PC-9 (cell line): ENCODE measurements around the gene ATP2C2. TPM values are rescaled to one million over a fixed set of nuclear protein-coding genes. Genes with fewer than 3 reads are reported as not detected.

Source experiments
- BruUV-seq: library from RNA; stranded (reverse); fragments of 400-500 nt; replicated peaks from 2 replicates; lab custom pipeline; 2021; lab: Mats Ljungman, UMichigan
- CTCF ChIA-PET: fragments of 300-600 bp; sonication (Branson Sonifier 250); formaldehyde crosslinking; loops from one replicate; lab custom pipeline; 2022; ENCODE audit warnings: antibody characterized with exemption; lab: Charles Lee
- POLR2A ChIA-PET: fragments of 300-600 bp; sonication (Branson Sonifier 250); formaldehyde crosslinking; loops from one replicate; lab custom pipeline; 2022; ENCODE audit warnings: antibody characterized with exemption; ENCODE audit not compliant: unreplicated experiment; lab: Charles Lee
- DNase-seq, 2 experiments: peaks; one replicate each; pipeline versions ENCODE4 v3.0.0 to v3.0.0-alpha.2; 2015 to 2022; ENCODE audit warnings: mixed read lengths in 1 of 2
- H2AFZ ChIP-seq: fragments of 200-600 bp; sonication (generic); 2 replicates; pipeline ENCODE4 v1.8.1; 2017; ENCODE audit warnings: antibody characterized with exemption
- H3F3A ChIP-seq: fragments of 200-600 bp; sonication (generic); 2 replicates; pipeline ENCODE4 v1.8.1; 2017; ENCODE audit warnings: antibody characterized with exemption, mild to moderate bottlenecking, low read depth; ENCODE audit not compliant: insufficient read depth
- H3K27ac ChIP-seq: fragments of 200-600 bp; sonication (generic); 2 replicates; pipeline ENCODE4 v1.6.1; 2016; ENCODE audit warnings: mixed run types
- H3K27me3 ChIP-seq: fragments of 200-600 bp; sonication (generic); 2 replicates; pipeline ENCODE4 v1.6.1; 2016; ENCODE audit warnings: low read depth, mixed run types; ENCODE audit not compliant: insufficient read depth
- H3K36me3 ChIP-seq: fragments of 200-600 bp; sonication (generic); 2 replicates; pipeline ENCODE4 v1.6.1; 2016; ENCODE audit warnings: low read depth, mixed run types
- H3K4me1 ChIP-seq: fragments of 200-600 bp; sonication (generic); replicated peaks from 2 replicates; pipeline ENCODE4 v1.6.1; 2016; ENCODE audit warnings: mixed run types; ENCODE audit not compliant: insufficient read depth
- H3K4me2 ChIP-seq: fragments of 200-600 bp; sonication (generic); 2 replicates; pipeline ENCODE4 v1.6.1; 2017; ENCODE audit warnings: mixed run types
- H3K4me3 ChIP-seq: fragments of 200-600 bp; sonication (generic); 2 replicates; pipeline ENCODE4 v1.6.1; 2016; ENCODE audit warnings: mixed run types
- H3K79me2 ChIP-seq: fragments of 200-600 bp; sonication (generic); 2 replicates; pipeline ENCODE4 v1.6.1; 2017; ENCODE audit warnings: low read depth, mixed run types
- H3K9me2 ChIP-seq: fragments of 200-600 bp; sonication (generic); 2 replicates; pipeline ENCODE4 v1.8.1; 2017; ENCODE audit warnings: mild to moderate bottlenecking; ENCODE audit not compliant: insufficient read depth
- H3K9me3 ChIP-seq: fragments of 200-600 bp; sonication (generic); 2 replicates; pipeline ENCODE4 v1.8.1; 2016; ENCODE audit warnings: low read depth; ENCODE audit not compliant: insufficient read depth
- H4K20me1 ChIP-seq: fragments of 200-600 bp; sonication (generic); 2 replicates; pipeline ENCODE4 v1.8.1; 2017; ENCODE audit not compliant: insufficient read depth
- EZH2 ChIP-seq: fragments of 200-600 bp; sonication (generic); IDR thresholded peaks from 2 replicates; pipeline ENCODE4 v1.8.0; 2017; ENCODE audit warnings: antibody characterized with exemption, low read depth
- intact Hi-C: fragments of 100-400 bp; cut with micrococcal nuclease; formaldehyde crosslinking; loops from one replicate; pipeline ENCODE4 v1.10.0; 2022; ENCODE audit not compliant: unreplicated experiment
- total RNA-seq: library from RNA; stranded (reverse); gene quantifications from 2 replicates; pipeline ENCODE4 v1.2.3, GENCODE V29; 2021
- TF ChIP-seq, protein P1 (sequence below): fragments of 200-600 bp; sonication (generic); conservative IDR thresholded peaks from 2 replicates; pipeline ENCODE4 v1.6.1; 2017; ENCODE audit warnings: mixed run types, antibody characterized with exemption, mild to moderate bottlenecking, moderate library complexity

The ATP2C2 gene
- total RNA-seq, 1 experiment from 2014 or later = 17.2 TPM

DNA sequence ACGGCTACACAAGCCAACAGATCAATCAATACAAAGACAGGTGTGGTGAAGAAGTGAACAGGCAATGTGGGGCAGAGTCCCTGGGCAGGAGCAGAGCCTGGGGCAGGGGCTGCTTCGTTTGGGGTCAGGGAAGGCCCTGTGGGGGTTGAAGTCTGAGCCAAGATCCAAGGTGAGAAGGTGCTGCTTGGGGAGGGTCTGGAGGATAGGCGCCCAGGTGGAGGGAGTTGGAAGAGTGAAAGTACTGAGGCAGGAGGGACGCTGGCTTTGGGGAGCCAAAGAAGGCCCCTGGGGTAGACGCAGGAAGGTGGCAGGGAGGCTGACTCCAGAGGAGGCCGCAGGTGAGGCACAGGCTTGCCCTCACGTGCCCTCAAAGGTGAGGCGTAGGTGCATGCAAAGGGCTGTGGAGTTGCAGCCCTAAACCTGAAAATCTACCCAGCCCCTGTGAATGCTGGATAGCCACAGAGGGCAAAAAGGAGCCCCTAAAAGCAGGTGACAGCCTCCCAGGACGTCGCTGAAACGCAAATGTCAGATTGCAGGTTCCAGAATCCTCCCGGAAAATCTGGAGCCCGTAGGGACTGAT is 40.3 kb upstream of the ATP2C2 start:
- no peak overlapping the region for H3K4me3 ChIP-seq
- peaks cover 7% of the 10 kb centered on the region; the same call in 1 of the 2 replicates for H3F3A ChIP-seq
- H3K9me2 ChIP-seq = no peaks in the 10 kb centered on the region
- no peak overlapping the region for H2AFZ ChIP-seq
- no peak for TF ChIP-seq EZH2
- TF ChIP-seq, protein P1, sequence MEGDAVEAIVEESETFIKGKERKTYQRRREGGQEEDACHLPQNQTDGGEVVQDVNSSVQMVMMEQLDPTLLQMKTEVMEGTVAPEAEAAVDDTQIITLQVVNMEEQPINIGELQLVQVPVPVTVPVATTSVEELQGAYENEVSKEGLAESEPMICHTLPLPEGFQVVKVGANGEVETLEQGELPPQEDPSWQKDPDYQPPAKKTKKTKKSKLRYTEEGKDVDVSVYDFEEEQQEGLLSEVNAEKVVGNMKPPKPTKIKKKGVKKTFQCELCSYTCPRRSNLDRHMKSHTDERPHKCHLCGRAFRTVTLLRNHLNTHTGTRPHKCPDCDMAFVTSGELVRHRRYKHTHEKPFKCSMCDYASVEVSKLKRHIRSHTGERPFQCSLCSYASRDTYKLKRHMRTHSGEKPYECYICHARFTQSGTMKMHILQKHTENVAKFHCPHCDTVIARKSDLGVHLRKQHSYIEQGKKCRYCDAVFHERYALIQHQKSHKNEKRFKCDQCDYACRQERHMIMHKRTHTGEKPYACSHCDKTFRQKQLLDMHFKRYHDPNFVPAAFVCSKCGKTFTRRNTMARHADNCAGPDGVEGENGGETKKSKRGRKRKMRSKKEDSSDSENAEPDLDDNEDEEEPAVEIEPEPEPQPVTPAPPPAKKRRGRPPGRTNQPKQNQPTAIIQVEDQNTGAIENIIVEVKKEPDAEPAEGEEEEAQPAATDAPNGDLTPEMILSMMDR = no peak
- DNase-seq = no peak
- no peaks in the 10 kb centered on the region for H3K79me2 ChIP-seq
- H3K4me2 ChIP-seq = no peak overlapping the region
- no peak overlapping the region for H3K27ac ChIP-seq
- H3K9me3 ChIP-seq = no peaks in the 10 kb centered on the region
- no peaks in the 10 kb centered on the region for H3K36me3 ChIP-seq
- H3K4me1 ChIP-seq = no peaks in the 10 kb centered on the region
- H4K20me1 ChIP-seq = no peaks in the 10 kb centered on the region
- no TSS peak for BruUV-seq
- POLR2A ChIA-PET = no interaction called here
- CTCF ChIA-PET = no interaction called here
- H3K27me3 ChIP-seq = no peaks in the 10 kb centered on the region; the same call in 1 of the 2 replicates
- intact Hi-C loops = no loop called here

DNA sequence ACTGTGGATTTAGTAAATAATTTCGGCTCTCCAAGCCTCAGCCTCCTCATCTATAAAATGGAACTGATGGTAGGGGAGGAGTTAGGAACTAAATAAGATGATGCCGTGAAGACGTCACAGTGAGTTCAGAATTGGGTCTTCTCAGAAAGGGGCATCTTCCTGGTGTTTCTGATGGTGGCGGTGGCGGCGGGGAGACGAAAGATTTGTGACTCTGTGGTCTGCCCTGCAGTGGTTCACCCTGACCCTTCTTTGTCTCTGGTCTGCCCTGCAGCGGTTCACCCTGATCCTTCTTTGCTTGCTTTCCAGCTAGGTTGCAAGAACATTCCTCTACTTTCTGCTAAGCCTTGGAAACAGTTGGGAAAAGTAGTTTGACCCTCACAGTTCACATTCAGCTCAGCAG is 39.3 kb upstream of the ATP2C2 start:
- no TSS peak for BruUV-seq
- Histone ChIP-seq H3K9me2 (no peaks in the 10 kb centered on the region), H3K27me3 (no peaks in the 10 kb centered on the region; the same call in 1 of the 2 replicates), H3K9me3 (no peaks in the 10 kb centered on the region), H2AFZ (no peak overlapping the region), H3K4me1 (no peaks in the 10 kb centered on the region), H3K4me3 (no peak overlapping the region), H3F3A (no peaks in the 10 kb centered on the region), H3K36me3 (no peaks in the 10 kb centered on the region), H3K79me2 (no peaks in the 10 kb centered on the region), H3K27ac (no peak overlapping the region), H4K20me1 (no peaks in the 10 kb centered on the region), H3K4me2 (no peak overlapping the region)
- no peak for DNase-seq
- intact Hi-C loops = no loop called here
- TF ChIP-seq, protein P1 = no peak
- no peak for TF ChIP-seq EZH2
- CTCF ChIA-PET = no interaction called here
- POLR2A ChIA-PET = no interaction called here

DNA sequence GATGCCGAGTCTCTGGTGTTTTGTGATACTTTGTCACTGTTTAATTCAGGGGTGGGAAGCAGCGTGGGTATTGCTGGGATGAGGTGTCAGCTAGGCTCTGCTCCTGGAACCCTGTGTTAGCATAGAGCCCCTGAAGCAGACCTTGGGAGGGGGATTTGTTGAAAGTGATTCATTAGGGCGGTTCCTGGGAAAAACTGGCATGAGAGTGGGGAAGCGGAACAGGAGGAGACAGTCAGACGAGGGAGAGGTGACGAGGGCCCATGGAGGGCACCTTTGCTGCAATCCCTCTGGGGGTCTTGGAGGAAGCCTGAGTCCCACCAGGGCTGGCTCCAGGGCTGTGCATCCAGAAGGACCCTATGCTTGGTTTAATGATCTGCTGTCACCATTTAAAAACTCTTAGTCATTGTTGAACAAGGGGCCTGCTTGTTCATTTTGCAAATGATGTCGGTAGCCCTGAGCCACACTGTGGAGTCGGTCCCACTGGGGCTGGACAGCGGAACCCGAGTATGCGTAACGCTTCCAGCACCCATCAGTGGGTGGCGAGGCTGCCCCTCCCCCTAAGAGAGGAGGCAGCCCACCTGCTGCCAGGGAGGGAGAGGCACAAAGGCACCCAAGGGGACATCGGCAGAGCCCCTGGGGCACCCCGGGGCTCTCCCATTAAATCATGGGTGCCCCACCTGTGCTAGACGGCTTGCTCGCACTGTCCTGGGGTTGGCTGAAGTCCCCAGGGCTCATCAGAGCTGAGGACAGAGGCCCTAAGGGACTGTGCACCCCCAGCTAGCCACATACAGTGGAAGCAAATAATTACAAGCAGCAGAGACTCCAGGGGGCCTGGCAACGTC is 38.3 kb upstream of the ATP2C2 start:
- BruUV-seq = no TSS peak
- no peak overlapping the region for H3K27ac ChIP-seq

More for the DNA sequence above, 38.3 kb upstream of the ATP2C2 start:
- no peaks in the 10 kb centered on the region for H3K4me1 ChIP-seq
- H3K27me3 ChIP-seq = no peaks in the 10 kb centered on the region; the same call in 1 of the 2 replicates
- DNase-seq = no peak
- ChIA-PET CTCF (no interaction called here), POLR2A (no interaction called here)
- no peak overlapping the region for H2AFZ ChIP-seq
- H3F3A ChIP-seq = no peaks in the 10 kb centered on the region
- no peak overlapping the region for H3K4me2 ChIP-seq
- H3K79me2 ChIP-seq = no peaks in the 10 kb centered on the region
- no peak overlapping the region for H3K4me3 ChIP-seq
- H4K20me1 ChIP-seq = no peaks in the 10 kb centered on the region
- H3K36me3 ChIP-seq = no peaks in the 10 kb centered on the region
- intact Hi-C loops = no loop called here
- H3K9me3 ChIP-seq = no peaks in the 10 kb centered on the region
- no peaks in the 10 kb centered on the region for H3K9me2 ChIP-seq
- TF ChIP-seq, protein P1 = no peak
- TF ChIP-seq EZH2 = no peak
